Measurements from ENCODE around the gene RARRES2. TPM values are rescaled to one million over a fixed set of nuclear protein-coding genes. Genes with fewer than 3 reads are reported as not detected.

The RARRES2 gene
- total and polyA plus RNA-seq, 2 of the 13 experiments (the other 11 are each of a cell fraction or from before 2014, with no cell fraction given), result 134 to 172 TPM

DNA sequence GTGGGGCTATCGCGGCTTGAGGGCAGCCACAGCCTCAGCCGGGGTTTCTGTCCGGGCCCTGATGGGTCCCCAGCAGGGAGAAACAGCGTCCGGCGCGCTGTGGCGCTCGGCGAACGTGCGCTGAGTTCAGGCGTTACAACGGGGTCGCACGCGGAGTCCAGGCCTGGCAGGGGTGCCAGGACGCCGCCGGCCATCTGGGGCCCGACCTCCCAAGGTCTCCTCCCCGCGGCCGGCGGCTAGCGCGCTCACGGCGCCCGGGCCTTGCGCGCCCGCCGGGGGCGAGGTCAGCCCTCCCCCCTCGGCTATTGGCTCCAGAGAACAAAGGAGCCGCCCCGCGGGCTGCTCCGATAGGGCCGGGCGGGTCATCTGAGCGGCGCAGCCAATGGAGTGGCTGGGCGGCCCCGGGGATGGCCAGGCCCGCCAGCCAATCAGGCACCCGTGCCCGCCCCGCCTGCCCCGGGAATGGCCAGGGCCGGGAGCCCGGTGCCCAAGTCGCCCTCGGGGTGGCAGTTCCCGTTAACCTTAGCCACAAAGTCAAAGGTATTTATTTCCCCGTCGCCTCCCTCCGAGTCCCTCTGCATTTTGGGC is 37.5 kb upstream of the RARRES2 start, which contains the start of gene ZNF775 (continued):
- TF ChIP-seq MXD1 (CRISPR knock-in tag; IDR thresholded peaks at IDR 0.05) (no peak), ZNF383 (CRISPR knock-in tag; IDR thresholded peaks at IDR 0.05; ENCODE audit: borderline replicate concordance) (no peak), ZBTB14 (CRISPR knock-in tag; IDR thresholded peaks at IDR 0.05) (peak; percentile 88), ZNF510 (CRISPR knock-in tag; IDR thresholded peaks at IDR 0.05; ENCODE audit: low read depth) (no peak), NPAS2 (CRISPR knock-in tag; IDR thresholded peaks at IDR 0.05; ENCODE audit: borderline replicate concordance) (no peak), TSC22D2 (CRISPR knock-in tag; IDR thresholded peaks at IDR 0.05; ENCODE audit: borderline replicate concordance) (peak; percentile 76; the same call in 1 of the 2 replicates), KLF15 (CRISPR knock-in tag; IDR thresholded peaks at IDR 0.05; ENCODE audit: borderline replicate concordance) (no peak), ZMAT3 (CRISPR knock-in tag; conservative IDR thresholded peaks at IDR 0.05) (no peak), ZNF367 (CRISPR knock-in tag; IDR thresholded peaks at IDR 0.05; ENCODE audit: borderline replicate concordance) (no peak), ZNF235 (CRISPR knock-in tag; IDR thresholded peaks at IDR 0.05; ENCODE audit: borderline replicate concordance) (0 out of 2 replicates have a peak, but pooled peaks have one; percentile 10), ZNF616 (CRISPR knock-in tag; IDR thresholded peaks at IDR 0.05; ENCODE audit: low read depth) (no peak), MAFK (conservative IDR thresholded peaks at IDR 0.05 in 1 of 2, IDR thresholded peaks at IDR 0.05 in 1 of 2; ENCODE audit: low read length in 2 of 2) (no peak), KDM2A (CRISPR knock-in tag; IDR thresholded peaks at IDR 0.05; ENCODE audit: borderline replicate concordance, low read depth) (peak; percentile 14; the same call in 1 of the 2 replicates), KLF6 (CRISPR knock-in tag; IDR thresholded peaks at IDR 0.05) (no peak), KMT2A (CRISPR knock-in tag; IDR thresholded peaks at IDR 0.05) (no peak), ELF1 (CRISPR knock-in tag; IDR thresholded peaks at IDR 0.05) (no peak), TAF15 (IDR thresholded peaks at IDR 0.05; ENCODE audit: low read depth, low read length, poor library complexity, severe bottlenecking) (no peak), SAFB2 (CRISPR knock-in tag; IDR thresholded peaks at IDR 0.05; ENCODE audit: borderline replicate concordance, low read depth) (no peak; the same call in 1 of the 2 replicates), AGO2 (optimal IDR thresholded peaks at IDR 0.05; ENCODE audit: low read depth, low read length) (peak; percentile 98), ZNF138 (CRISPR knock-in tag; IDR thresholded peaks at IDR 0.05; ENCODE audit: low read depth) (no peak)
- TF ChIP-seq, protein P1, sequence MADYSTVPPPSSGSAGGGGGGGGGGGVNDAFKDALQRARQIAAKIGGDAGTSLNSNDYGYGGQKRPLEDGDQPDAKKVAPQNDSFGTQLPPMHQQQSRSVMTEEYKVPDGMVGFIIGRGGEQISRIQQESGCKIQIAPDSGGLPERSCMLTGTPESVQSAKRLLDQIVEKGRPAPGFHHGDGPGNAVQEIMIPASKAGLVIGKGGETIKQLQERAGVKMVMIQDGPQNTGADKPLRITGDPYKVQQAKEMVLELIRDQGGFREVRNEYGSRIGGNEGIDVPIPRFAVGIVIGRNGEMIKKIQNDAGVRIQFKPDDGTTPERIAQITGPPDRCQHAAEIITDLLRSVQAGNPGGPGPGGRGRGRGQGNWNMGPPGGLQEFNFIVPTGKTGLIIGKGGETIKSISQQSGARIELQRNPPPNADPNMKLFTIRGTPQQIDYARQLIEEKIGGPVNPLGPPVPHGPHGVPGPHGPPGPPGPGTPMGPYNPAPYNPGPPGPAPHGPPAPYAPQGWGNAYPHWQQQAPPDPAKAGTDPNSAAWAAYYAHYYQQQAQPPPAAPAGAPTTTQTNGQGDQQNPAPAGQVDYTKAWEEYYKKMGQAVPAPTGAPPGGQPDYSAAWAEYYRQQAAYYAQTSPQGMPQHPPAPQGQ (CRISPR knock-in tag; IDR thresholded peaks at IDR 0.05; ENCODE audit: borderline replicate concordance), result no peak
- TF ChIP-seq, protein P2, sequence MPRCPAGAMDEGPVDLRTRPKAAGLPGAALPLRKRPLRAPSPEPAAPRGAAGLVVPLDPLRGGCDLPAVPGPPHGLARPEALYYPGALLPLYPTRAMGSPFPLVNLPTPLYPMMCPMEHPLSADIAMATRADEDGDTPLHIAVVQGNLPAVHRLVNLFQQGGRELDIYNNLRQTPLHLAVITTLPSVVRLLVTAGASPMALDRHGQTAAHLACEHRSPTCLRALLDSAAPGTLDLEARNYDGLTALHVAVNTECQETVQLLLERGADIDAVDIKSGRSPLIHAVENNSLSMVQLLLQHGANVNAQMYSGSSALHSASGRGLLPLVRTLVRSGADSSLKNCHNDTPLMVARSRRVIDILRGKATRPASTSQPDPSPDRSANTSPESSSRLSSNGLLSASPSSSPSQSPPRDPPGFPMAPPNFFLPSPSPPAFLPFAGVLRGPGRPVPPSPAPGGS (CRISPR knock-in tag; IDR thresholded peaks at IDR 0.05), result no peak; the same call in 1 of the 2 replicates

Data from HepG2 (cell line).